BE2C (cell line): ENCODE data around the gene MTRF1.
A peak's percentile ranks its signal among the peaks of the same experiment; 100 is the strongest.

Source experiments
- DNase-seq: peaks from one replicate; pipeline ENCODE4 v3.0.0-alpha.2; 2020
- H3K27me3 ChIP-seq: fragments of 250-450 bp; sonication (Bioruptor Pico); 2 replicates; pipeline ENCODE4 v1.5.1; 2020; ENCODE audit warnings: mild to moderate bottlenecking
- H3K36me3 ChIP-seq: fragments of 250-450 bp; sonication (Bioruptor Pico); 2 replicates; pipeline ENCODE4 v1.5.1; 2020; ENCODE audit warnings: mild to moderate bottlenecking
- H3K4me1 ChIP-seq: fragments of 250-450 bp; sonication (Bioruptor Pico); 2 replicates; pipeline ENCODE4 v1.5.1; 2020
- H3K4me3 ChIP-seq: 2 replicates; pipeline ENCODE4 v1.5.1; 2011; ENCODE audit warnings: low read depth, low read length
- H3K9me3 ChIP-seq: fragments of 250-450 bp; sonication (Bioruptor Pico); 2 replicates; pipeline ENCODE4 v1.5.1; 2020
- CTCF ChIP-seq: IDR thresholded peaks from 2 replicates; pipeline ENCODE4 v1.5.1; 2012; ENCODE audit warnings: mild to moderate bottlenecking, low read depth, low read length

MTRF1 gene

GRCh38 chr13:41273831-41274441 is 10.6 kb upstream of the MTRF1 start:
- Histone ChIP-seq H3K27me3 (no peaks in the 10 kb centered on the region), H3K4me1 (no peaks in the 10 kb centered on the region), H3K36me3 (no peaks in the 10 kb centered on the region), H3K9me3 (no peaks in the 10 kb centered on the region), H3K4me3 (no peak overlapping the region)
- TF ChIP-seq CTCF, result no peak
- DNase-seq, result no peak

- Histone ChIP-seq H3K27me3 (no peaks in the 10 kb centered on the region), H3K4me3 (no peak overlapping the region), H3K9me3 (no peaks in the 10 kb centered on the region; the same call in 1 of the 2 replicates), H3K4me1 (no peaks in the 10 kb centered on the region), H3K36me3 (no peaks in the 10 kb centered on the region)
- TF ChIP-seq CTCF, result no peak
- DNase-seq, result no peak
Measured at GRCh38 chr13:41271456-41272285, 8.3 kb upstream of the MTRF1 start.

GRCh38 chr13:41268764-41269163 is 5.4 kb upstream of the MTRF1 start:
- DNase-seq, result peak; percentile 8

DNA sequence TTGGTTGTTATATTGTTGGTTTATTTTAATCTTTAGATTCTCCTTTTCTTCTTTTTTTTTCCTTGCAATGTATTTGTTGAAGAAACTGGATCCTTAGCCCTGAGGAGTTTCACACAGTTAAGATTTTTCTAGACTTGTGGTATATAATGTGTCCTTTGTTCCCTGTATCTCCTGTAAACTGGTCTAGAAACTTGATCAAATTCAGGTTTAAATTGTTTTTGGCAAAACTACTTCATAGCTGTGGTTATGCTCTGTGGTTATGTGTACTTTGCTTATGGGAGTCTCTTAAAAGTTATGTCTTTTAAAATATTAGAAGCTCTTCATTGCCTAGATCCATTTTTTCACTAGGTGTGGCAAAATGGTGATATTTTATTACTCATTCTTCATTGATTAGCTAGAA is 3.7 kb upstream of the MTRF1 start:
- Histone ChIP-seq H3K4me3 (no peak overlapping the region), H3K36me3 (no peaks in the 10 kb centered on the region), H3K4me1 (no peaks in the 10 kb centered on the region; the same call in 1 of the 2 replicates), H3K27me3 (no peaks in the 10 kb centered on the region), H3K9me3 (no peaks in the 10 kb centered on the region; the same call in 1 of the 2 replicates)
- TF ChIP-seq CTCF, result no peak
- DNase-seq, result no peak

More at GRCh38 chr13:41268764-41269163, 5.4 kb upstream of the MTRF1 start:
- no peaks in the 10 kb centered on the region for H3K27me3 ChIP-seq
- TF ChIP-seq CTCF, result no peak
- H3K36me3 ChIP-seq, result no peaks in the 10 kb centered on the region
- H3K4me3 ChIP-seq, result no peak overlapping the region
- H3K9me3 ChIP-seq, result no peaks in the 10 kb centered on the region; the same call in 1 of the 2 replicates
- no peaks in the 10 kb centered on the region for H3K4me1 ChIP-seq

DNA sequence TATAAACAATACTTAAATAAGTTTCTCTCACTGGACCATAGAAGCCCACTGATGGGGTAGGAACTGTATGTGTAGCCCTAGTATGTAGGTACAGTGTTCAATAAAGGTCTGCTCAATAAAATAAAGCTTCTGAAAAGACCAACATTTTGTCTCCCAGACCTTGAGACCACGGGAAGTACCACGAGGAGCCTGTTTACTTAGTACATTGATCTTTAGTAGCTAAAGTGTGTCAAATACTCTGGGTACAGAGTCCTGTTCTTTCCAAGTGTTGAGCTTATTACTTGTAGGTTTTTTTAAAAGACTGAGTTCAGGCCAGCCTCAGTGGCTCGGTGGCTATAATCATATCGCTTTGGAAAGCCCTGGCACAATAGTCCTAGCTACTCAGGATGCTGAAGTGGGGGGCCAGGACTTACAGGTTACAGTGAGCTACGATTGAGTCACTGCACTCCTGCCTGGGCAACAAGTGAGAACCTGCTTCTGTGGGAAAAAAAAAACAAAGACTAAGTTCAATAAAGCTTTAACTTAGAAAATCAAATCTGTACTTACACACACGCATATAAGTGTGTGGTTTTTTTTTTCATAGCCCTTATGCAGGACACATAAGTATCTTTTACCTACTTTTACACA is 3.4 kb downstream of the MTRF1 start:
- TF ChIP-seq CTCF, result no peak
- no peak overlapping the region for H3K4me3 ChIP-seq
- no peaks in the 10 kb centered on the region; the same call in none of the 2 replicates for H3K36me3 ChIP-seq
- no peaks in the 10 kb centered on the region; the same call in 1 of the 2 replicates for H3K4me1 ChIP-seq
- H3K27me3 ChIP-seq, result no peaks in the 10 kb centered on the region
- H3K9me3 ChIP-seq, result no peaks in the 10 kb centered on the region
- DNase-seq, result no peak

DNA sequence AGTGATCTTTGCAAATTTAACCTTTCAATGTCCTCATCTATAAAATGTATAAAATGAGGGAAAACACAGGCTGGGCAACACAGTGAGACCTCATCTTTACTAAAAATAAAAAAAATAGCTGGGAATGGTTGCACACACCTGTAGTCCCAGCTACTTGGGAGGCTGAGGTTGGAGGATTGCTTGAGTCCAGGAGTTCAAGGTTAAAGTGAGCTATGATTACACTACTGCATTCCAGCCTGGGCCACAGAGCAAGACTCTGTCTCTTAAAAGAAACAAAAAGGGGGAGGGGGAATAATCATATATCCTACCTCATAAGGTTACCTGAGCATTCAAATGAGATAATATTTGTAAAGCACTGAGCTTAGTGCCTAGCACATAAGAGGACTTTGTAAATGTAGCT is 5.8 kb downstream of the MTRF1 start:
- Histone ChIP-seq H3K27me3 (no peaks in the 10 kb centered on the region), H3K9me3 (no peaks in the 10 kb centered on the region), H3K4me1 (no peaks in the 10 kb centered on the region; the same call in 1 of the 2 replicates), H3K36me3 (peaks cover 5% of the 10 kb centered on the region), H3K4me3 (no peak overlapping the region)
- no peak for TF ChIP-seq CTCF
- DNase-seq, result no peak
